ENCODE results near the gene OR1J1.

Gene OR1J1

DNA sequence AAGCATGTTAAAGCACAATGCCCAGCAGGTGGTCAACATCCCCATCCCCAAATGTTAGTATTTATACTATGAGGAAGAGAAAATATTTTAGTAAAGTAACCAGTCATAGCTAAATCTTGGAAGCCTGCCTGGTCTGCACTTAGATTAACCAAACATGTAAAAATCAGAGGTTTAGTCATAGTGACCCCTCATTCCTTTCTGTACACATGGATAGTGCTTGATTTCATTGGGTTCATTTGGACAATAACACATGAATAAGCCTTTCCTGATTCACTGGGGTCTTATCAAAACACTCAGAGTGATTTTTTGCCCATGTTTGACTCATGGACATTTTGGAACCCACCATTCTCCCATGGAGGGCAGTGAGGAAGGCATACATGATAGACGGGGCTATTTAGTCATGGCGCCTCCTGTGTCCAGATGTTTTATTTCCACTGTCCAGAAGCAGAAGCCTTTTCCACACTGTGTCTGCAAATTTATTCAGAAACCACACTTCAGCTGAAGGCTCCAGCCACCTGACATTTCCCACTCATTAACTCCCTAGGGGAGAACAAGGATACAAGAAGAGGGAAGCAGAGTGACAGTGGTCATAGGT, 32.5 kb downstream of the OR1J1 start:
- no peak for DNase-seq (ENCODE audit: low read depth in 2 of 2)

DNA sequence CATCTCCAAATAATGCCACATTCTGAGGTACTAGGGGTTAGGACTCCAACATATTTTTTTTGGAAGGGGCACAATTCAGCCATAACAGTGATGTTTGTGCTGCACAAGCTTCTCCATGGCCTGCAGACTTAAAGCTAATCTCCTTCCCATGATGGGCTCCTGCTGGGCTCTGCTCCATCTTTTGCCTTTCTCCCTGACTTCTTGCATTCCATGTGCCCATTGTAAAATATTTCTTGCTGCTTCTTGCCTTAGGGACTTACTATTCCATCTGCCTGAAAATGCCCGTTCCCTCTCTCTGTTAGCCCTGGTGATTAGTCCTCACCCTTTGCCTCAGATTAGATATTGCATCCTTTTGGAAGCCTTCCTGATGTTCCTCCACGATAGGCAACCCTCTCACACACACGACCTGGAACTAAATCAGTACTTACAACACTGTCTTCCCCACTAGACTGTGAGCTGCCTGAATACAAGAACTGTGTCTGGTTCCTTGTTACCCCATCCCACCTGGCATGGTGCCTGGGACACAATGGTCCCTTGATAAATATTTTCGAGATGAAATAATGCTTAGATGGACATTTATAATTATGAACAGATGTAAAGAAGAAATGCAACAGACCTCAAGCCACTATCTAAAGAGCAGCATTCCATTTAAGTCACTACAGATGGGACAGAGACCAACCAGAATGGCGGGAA, 33.5 kb downstream of the OR1J1 start:
- DNase-seq (ENCODE audit: low read depth in 2 of 2): no peak

DNA sequence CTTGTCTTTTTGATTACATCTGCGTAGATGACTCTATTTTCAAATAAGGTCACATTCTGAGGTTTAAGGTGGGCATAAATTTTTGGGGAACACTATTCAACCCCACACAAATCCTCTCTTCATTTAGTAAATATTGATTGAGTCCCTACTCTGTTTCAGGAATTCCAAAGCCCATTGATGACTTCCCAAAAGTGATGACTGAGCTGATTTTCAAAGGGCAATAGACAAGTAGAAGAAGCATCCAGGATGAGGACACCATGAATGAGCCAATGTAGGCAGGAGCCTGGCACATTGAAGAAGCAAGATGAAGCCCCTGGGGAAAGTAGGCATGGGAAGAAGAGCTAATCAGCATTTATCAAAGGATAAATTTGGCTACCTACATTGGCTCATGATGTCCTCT, 35.2 kb downstream of the OR1J1 start:
- DNase-seq (ENCODE audit: low read depth in 2 of 2): no peak
